ENCODE results near the gene LCK.

The LCK gene

GRCh38 chr1:32250893-32251716, at the start of gene LCK:
Gene LCK (plus strand): TSS chr1:32251265. CDS start chr1:32274330, 23,065 bp downstream.
- no peak within 1 kb of the TSS for H3K27ac ChIP-seq
- no peak for TF ChIP-seq ZFX (IDR thresholded peaks at IDR 0.05; ENCODE audit: borderline replicate concordance)
- TF ChIP-seq CTCF (IDR thresholded peaks at IDR 0.05): no peak

- H3K27ac ChIP-seq: peak overlapping the region; percentile 78
- no peak for TF ChIP-seq ZFX (IDR thresholded peaks at IDR 0.05; ENCODE audit: borderline replicate concordance)
These were observed 46.1 kb upstream of the LCK start for GRCh38 chr1:32204943-32205361.

- peak within 1 kb of the TSS; percentile 78 for H3K27ac ChIP-seq
- TF ChIP-seq ZFX (IDR thresholded peaks at IDR 0.05; ENCODE audit: borderline replicate concordance) (no peak), CTCF (IDR thresholded peaks at IDR 0.05) (no peak)
These were observed 45.4 kb upstream of the LCK start, which contains the start of gene IQCC for GRCh38 chr1:32205401-32206370. Gene IQCC (plus strand): TSS chr1:32205671. CDS start chr1:32205682, 11 bp downstream.

GRCh38 chr1:32208469-32208868, 42.6 kb upstream of the LCK start:
- TF ChIP-seq ZFX (IDR thresholded peaks at IDR 0.05; ENCODE audit: borderline replicate concordance) (no peak), CTCF (IDR thresholded peaks at IDR 0.05) (no peak)
- H3K27ac ChIP-seq: peak overlapping the region; percentile 78

- TF ChIP-seq ZFX (IDR thresholded peaks at IDR 0.05; ENCODE audit: borderline replicate concordance) (no peak), CTCF (IDR thresholded peaks at IDR 0.05) (no peak)
- peak within 1 kb of the TSS; percentile 78 for H3K27ac ChIP-seq
These were observed 42.2 kb upstream of the LCK start, which contains the start of gene DCDC2B for GRCh38 chr1:32208891-32209328. Gene DCDC2B (plus strand): TSS chr1:32209089. CDS start chr1:32209094, 5 bp downstream.

GRCh38 chr1:32215629-32216480, 35.2 kb upstream of the LCK start:
- TF ChIP-seq ZFX (IDR thresholded peaks at IDR 0.05; ENCODE audit: borderline replicate concordance): no peak
- TF ChIP-seq CTCF (IDR thresholded peaks at IDR 0.05): peak; percentile 86

More at GRCh38 chr1:32215629-32216480, 35.2 kb upstream of the LCK start:
- H3K27ac ChIP-seq: no peak overlapping the region

Data from 22Rv1 (cell line).